Keratinocyte (primary cell): Measurements from ENCODE around the gene NXT1. TPM values are rescaled to one million over a fixed set of nuclear protein-coding genes. Genes with fewer than 3 reads are reported as not detected.

Source experiments
- DNase-seq: peaks from one replicate; pipeline ENCODE4 v3.0.0-alpha.2; 2011; ENCODE audit warnings: low read depth, missing footprints, low spot score
- FAIRE-seq: peaks from 2 replicates; lab custom pipeline; 2011; peaks lifted over from hg19 to GRCh38; lab: Jason Lieb, UNC
- H2AFZ ChIP-seq: 2 replicates; pipeline ENCODE4 v1.6.0; 2012; ENCODE audit warnings: low read length, control low read depth, inconsistent platforms; ENCODE audit not compliant: control insufficient read depth
- H3K27ac ChIP-seq: 2 replicates; pipeline ENCODE4 v1.5.1; 2011; ENCODE audit warnings: low read length; ENCODE audit not compliant: control insufficient read depth, insufficient read depth
- H3K27me3 ChIP-seq: 3 replicates; pipeline ENCODE4 v1.6.0; 2011; ENCODE audit warnings: low read length; ENCODE audit not compliant: control insufficient read depth, insufficient read depth; ENCODE audit errors: extremely low read depth
- H3K36me3 ChIP-seq, 2 experiments: 2 replicates in 1 of 2; 3 replicates in 1 of 2; pipeline ENCODE4 v1.5.1; 2011; ENCODE audit warnings: low read length in 2 of 2, mild to moderate bottlenecking in 1 of 2; ENCODE audit not compliant: control insufficient read depth in 2 of 2, insufficient read depth in 2 of 2; ENCODE audit errors: extremely low read depth in 1 of 2
- H3K4me1 ChIP-seq: 3 replicates; pipeline ENCODE4 v1.5.1; 2011; ENCODE audit warnings: low read length; ENCODE audit not compliant: control insufficient read depth, insufficient read depth; ENCODE audit errors: extremely low read depth
- H3K4me2 ChIP-seq: 3 replicates; pipeline ENCODE4 v1.6.0; 2011; ENCODE audit warnings: low read depth, low read length; ENCODE audit not compliant: control insufficient read depth, insufficient read depth; ENCODE audit errors: extremely low read depth
- H3K4me3 ChIP-seq, 3 experiments: fragments of 200-600 bp in 1 of 3; sonication (generic) in 1 of 3; 2 replicates in 2 of 3; 3 replicates in 1 of 3; pipeline ENCODE4 v1.5.1; 2011 to 2016; ENCODE audit warnings: low read length in 3 of 3, mild to moderate bottlenecking in 3 of 3, control low read depth in 2 of 3, inconsistent platforms in 1 of 3, low read depth in 1 of 3, mixed read lengths in 1 of 3, mixed run types in 1 of 3, moderate library complexity in 1 of 3; ENCODE audit not compliant: control insufficient read depth in 2 of 3, insufficient read depth in 2 of 3; ENCODE audit errors: extremely low read depth in 1 of 3
- H3K79me2 ChIP-seq: 2 replicates; pipeline ENCODE4 v1.6.0; 2012; ENCODE audit warnings: low read length; ENCODE audit not compliant: control insufficient read depth, insufficient read depth
- H3K9ac ChIP-seq: 3 replicates; pipeline ENCODE4 v1.6.0; 2011; ENCODE audit warnings: low read length; ENCODE audit not compliant: control insufficient read depth, insufficient read depth; ENCODE audit errors: extremely low read depth
- H3K9me1 ChIP-seq: 3 replicates; pipeline ENCODE4 v1.6.0; 2011; ENCODE audit warnings: low read length; ENCODE audit not compliant: control insufficient read depth, insufficient read depth; ENCODE audit errors: extremely low read depth
- H3K9me3 ChIP-seq: 2 replicates; pipeline ENCODE4 v1.5.1; 2012; ENCODE audit warnings: low read depth, low read length; ENCODE audit not compliant: control insufficient read depth
- H4K20me1 ChIP-seq: 3 replicates; pipeline ENCODE4 v1.6.0; 2011; ENCODE audit warnings: low read length; ENCODE audit not compliant: control insufficient read depth, insufficient read depth; ENCODE audit errors: extremely low read depth
- EZH2 ChIP-seq: IDR thresholded peaks from one replicate; pipeline ENCODE4 v1.6.1; 2012; ENCODE audit warnings: inconsistent platforms, mild to moderate bottlenecking, low read length, moderate library complexity
- dilution Hi-C: fragments of 300-500 bp; cut with MboI; formaldehyde crosslinking; loops from one replicate; pipeline ENCODE4 v1.7.0; 2020; ENCODE audit warnings: low sequenced_read_pairs; ENCODE audit not compliant: extremely low pct_ligation_motif_present
- polyA plus RNA-seq, 5 experiments: library from polyadenylated mRNA; depleted of rRNA in 3 of 5; stranded (reverse) in 3 of 5; stranded (forward) in 1 of 5; unstranded in 1 of 5; fragments of >200 nt; gene quantifications; 1 replicate in 1 of 5; 2 replicates in 3 of 5; 3 replicates in 1 of 5; pipeline versions ENCODE4 v1.2.1 to v1.2.3, GENCODE V29; 2011 to 2012; ENCODE audit warnings: missing spikeins in 2 of 5, low read depth in 1 of 5, low replicate concordance in 1 of 5
- TF ChIP-seq, protein P1 (sequence below), 3 experiments: IDR thresholded peaks in 1 of 3; conservative IDR thresholded peaks in 1 of 3; optimal IDR thresholded peaks in 1 of 3; 2 replicates in 2 of 3; 3 replicates in 1 of 3; pipeline versions ENCODE3 to v1.5.1; 2011; ENCODE audit warnings: low read length in 3 of 3, mild to moderate bottlenecking in 3 of 3, moderate library complexity in 2 of 3, control low read depth in 1 of 3, inconsistent platforms in 1 of 3; ENCODE audit not compliant: insufficient read depth in 2 of 3; ENCODE audit errors: extremely low read depth in 1 of 3

NXT1 gene
- polyA plus RNA-seq, 1 donor (not counting 4 experiments of a cell fraction or from before 2014, with no cell fraction given) = 25.8 TPM

DNA sequence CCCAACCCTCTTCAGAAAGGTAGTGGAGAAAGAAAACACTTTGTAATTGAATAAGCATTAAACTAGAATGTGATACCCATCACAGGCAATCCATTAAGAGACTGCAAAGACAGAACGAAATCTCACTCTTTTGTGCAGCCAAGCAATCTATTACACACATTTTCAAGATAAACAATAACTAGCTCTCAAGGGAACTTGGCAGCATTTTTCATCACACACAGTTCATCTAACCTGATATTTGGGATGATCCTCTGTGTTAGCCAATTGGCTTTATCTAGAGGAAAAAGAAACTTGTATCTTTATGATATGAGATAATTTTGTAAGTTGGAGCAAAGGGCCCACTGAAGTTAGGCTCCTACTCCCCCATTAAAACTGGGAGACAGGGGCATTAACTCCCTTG lies 9.9 kb downstream of the NXT1 start:
- peak overlapping the region; percentile 87 for H3K4me2 ChIP-seq
- no peaks in the 10 kb centered on the region for H3K9me1 ChIP-seq
- peaks cover 37% of the 10 kb centered on the region for H3K79me2 ChIP-seq
- H3K36me3 ChIP-seq = peaks cover under 1 to 9% of the 10 kb centered on the region in 2 experiments
- dilution Hi-C loops = no loop called here
- no peak overlapping the region for H2AFZ ChIP-seq
- H3K4me3 ChIP-seq = no peak overlapping the region
- H3K4me1 ChIP-seq = peaks cover 26% of the 10 kb centered on the region
- TF ChIP-seq, protein P1, sequence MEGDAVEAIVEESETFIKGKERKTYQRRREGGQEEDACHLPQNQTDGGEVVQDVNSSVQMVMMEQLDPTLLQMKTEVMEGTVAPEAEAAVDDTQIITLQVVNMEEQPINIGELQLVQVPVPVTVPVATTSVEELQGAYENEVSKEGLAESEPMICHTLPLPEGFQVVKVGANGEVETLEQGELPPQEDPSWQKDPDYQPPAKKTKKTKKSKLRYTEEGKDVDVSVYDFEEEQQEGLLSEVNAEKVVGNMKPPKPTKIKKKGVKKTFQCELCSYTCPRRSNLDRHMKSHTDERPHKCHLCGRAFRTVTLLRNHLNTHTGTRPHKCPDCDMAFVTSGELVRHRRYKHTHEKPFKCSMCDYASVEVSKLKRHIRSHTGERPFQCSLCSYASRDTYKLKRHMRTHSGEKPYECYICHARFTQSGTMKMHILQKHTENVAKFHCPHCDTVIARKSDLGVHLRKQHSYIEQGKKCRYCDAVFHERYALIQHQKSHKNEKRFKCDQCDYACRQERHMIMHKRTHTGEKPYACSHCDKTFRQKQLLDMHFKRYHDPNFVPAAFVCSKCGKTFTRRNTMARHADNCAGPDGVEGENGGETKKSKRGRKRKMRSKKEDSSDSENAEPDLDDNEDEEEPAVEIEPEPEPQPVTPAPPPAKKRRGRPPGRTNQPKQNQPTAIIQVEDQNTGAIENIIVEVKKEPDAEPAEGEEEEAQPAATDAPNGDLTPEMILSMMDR (optimal IDR thresholded peaks at IDR 0.05 in 1 of 3, IDR thresholded peaks at IDR 0.05 in 1 of 3, conservative IDR thresholded peaks at IDR 0.05 in 1 of 3; ENCODE audit: extremely low read depth in 1 of 3, insufficient read depth in 2 of 3, low read length in 3 of 3) = no peak
- no peak for TF ChIP-seq EZH2
- no peaks in the 10 kb centered on the region for H3K27me3 ChIP-seq
- H3K9me3 ChIP-seq = no peaks in the 10 kb centered on the region
- peak overlapping the region; percentile 96 for H3K9ac ChIP-seq
- DNase-seq (no peak), FAIRE-seq (no peak)
- peaks cover 3% of the 10 kb centered on the region for H4K20me1 ChIP-seq
- peak overlapping the region; percentile 84 for H3K27ac ChIP-seq

DNA sequence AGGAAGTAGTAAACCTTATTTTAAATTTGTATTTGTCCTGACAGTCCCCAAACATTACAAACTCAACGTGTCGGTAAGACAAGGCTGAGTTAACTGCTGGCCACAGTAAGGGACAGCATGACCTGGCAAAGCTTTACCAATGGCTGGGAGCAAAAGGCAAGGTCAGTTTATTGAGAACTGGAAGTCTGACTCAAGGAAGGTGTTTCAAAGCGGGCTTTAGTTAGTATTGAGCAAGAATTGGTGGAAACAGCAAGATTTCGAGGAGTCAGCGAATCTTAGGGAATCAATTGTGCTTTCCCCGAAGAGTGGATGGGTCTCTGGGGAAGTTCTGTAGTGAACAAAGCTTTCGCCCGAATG lies 10.5 kb downstream of the NXT1 start:
- FAIRE-seq (no peak), DNase-seq (no peak)
- dilution Hi-C loops = no loop called here

More for the DNA sequence above, 10.5 kb downstream of the NXT1 start:
- Histone ChIP-seq H3K4me2 (peak overlapping the region; percentile 87), H3K36me3 (peaks cover 4 to 14% of the 10 kb centered on the region in 2 experiments), H3K27ac (peak overlapping the region; percentile 84), H3K9ac (peak overlapping the region; percentile 96), H2AFZ (peak overlapping the region; percentile 86), H3K79me2 (peaks cover 39% of the 10 kb centered on the region), H4K20me1 (peaks cover 5% of the 10 kb centered on the region), H3K9me1 (no peaks in the 10 kb centered on the region), H3K4me1 (peaks cover 26% of the 10 kb centered on the region), H3K27me3 (no peaks in the 10 kb centered on the region), H3K9me3 (no peaks in the 10 kb centered on the region), H3K4me3 (peak overlapping the region; percentile 76 to 83 (median 78))
- TF ChIP-seq EZH2 = no peak
- TF ChIP-seq, protein P1 (optimal IDR thresholded peaks at IDR 0.05 in 1 of 3, IDR thresholded peaks at IDR 0.05 in 1 of 3, conservative IDR thresholded peaks at IDR 0.05 in 1 of 3; ENCODE audit: extremely low read depth in 1 of 3, insufficient read depth in 2 of 3, low read length in 3 of 3) = no peak
